HG03342 (cell line): ENCODE results near the gene COBL.

Experiments
- ATAC-seq: cut with Tn5 transposase; IDR thresholded peaks from one replicate; pipeline ENCODE4 v1.9.1; 2021; ENCODE audit warnings: mild to moderate bottlenecking, moderate library complexity; ENCODE audit not compliant: unreplicated experiment

COBL gene

DNA sequence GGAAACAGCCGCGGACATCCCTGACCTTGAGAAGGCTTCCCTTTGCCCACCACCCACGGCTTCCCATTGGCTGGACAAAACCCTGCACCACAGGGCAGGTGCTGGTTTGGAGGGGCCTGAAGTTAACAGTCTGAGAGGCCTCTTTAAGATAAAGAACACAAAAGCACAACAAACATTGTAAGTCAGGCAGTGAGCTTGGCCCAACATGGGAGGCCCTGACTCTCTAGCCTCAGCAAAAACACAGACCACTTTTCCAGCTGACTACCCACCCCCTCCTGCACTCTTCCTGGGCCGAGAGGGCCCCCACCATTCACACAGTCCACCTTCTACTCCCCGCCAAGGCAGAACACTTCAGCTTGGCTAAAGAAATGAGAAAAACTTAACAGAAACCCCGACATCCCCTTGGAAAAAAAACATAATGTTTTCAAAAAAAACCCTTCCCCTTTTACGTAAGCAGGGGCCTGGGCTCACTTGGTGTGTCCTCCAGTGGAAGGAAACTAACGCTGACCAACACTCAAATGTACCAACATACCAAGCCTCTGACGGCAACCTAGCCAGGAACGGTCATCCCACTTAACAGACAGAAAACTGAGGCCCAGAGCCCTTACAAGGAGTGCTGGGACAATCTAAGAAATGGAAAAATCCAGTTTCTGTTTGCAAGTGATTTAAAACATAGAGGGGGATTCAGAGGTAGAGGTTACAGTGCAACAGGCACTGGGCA lies 80.9 kb downstream of the COBL start:
- ATAC-seq = no peak

DNA sequence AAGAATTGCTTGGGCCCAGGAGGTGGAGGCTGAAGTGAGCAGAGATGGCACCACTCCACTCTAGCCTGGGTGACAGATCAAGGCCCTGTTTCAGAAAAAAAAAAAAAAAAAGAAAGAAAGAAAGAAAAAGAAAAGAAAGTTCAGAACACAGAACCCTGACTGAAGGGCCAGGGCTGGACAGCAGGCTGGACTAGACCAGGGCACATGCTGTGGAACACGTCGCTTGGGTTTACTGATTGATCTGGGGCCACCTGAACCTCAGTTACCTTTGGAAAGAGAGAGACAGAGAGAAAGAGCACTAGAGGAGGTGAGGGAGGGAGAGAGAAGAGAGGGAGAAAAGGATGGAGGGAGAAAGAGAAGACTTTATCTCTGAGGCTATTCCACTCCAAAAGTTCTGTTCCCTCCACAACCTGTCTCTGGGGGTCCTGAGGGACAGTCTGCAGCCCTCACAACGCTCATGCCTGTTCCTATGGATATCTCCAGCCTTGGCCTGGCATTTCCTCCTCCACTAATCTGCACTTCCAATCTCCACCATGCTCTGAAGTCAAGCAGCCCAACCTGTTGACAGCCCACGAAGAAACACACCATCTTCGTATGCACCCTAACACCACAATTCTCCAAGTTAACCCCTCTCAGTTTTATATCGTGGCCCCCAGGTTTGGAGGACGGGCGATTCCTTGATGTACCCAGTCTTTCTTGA lies 81.8 kb downstream of the COBL start:
- no peak for ATAC-seq

- no peak for ATAC-seq
Measured at GRCh38 chr7:51234139-51234538, 82.5 kb downstream of the COBL start.

- ATAC-seq = no peak
Measured at GRCh38 chr7:51233374-51233773, 83.2 kb downstream of the COBL start.

- ATAC-seq = no peak
Measured at GRCh38 chr7:51230723-51231122, 85.9 kb downstream of the COBL start.

GRCh38 chr7:51230324-51230625 lies 86.3 kb downstream of the COBL start:
- ATAC-seq = no peak

DNA sequence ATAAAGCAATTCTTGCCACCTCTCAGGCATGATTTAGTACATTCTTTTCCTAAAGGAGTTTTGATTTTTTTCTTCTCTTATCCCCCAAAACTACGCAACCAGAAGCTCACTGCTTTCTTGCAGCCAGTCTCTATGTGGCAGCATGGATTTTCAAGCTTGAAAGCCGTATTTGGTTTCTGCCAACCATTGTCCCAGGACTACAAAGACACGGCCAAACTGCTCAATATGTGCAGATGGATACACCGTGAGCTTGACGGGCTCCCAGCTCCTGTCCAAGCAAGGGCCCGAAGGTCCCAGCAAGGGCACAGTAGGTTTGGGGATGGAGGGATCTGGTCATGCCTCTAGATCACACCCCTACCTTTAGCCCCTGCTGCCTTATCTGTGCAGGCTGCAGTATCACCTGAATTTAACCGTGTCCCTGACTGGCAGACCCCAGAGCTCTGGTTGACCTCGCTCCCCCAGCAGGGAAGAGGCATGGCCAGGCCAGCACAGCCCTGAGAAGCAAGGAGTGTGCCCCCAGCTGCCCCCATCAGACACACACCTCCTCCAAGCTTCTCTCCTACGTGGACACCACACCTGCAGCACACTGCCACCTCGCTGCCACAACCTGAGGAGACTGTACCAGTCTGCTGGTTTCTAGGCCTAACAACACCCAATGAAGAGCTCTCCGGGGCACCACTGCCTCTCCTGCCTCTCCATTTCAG lies 86.8 kb downstream of the COBL start:
- ATAC-seq = no peak

GRCh38 chr7:51229106-51229537 lies 87.5 kb downstream of the COBL start:
- ATAC-seq = no peak

DNA sequence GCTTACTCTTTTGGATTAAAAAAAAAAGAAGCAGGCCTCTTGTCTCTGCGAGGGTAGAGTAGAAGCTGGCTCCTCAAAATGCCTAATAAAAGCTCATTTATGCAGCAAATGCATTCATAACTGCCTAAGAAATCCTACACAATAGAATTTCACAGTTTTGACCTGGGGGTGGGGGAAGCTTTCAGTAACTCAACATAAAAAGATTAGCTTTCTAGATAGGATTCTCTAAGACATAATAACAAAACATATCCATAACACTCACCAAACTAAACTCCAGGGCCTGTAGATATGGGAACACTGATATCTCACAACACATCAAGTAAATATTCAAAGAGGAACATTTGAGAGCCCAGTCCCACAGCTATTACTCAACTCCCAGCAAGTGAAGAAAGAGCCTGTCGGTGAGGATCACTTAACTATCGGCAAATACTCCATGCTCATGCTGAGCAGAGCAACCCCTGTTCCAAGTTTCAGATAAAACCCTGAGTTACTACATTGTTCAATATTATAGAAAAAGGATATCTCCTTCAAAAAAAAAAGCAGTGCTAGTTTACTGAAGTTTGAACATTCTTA lies 88.1 kb downstream of the COBL start:
- ATAC-seq = no peak

GRCh38 chr7:51227861-51228260 lies 88.7 kb downstream of the COBL start:
- no peak for ATAC-seq

- ATAC-seq = no peak
Measured at GRCh38 chr7:51226916-51227535, 89.6 kb downstream of the COBL start.

GRCh38 chr7:51226063-51226755 lies 90.4 kb downstream of the COBL start:
- ATAC-seq = no peak

DNA sequence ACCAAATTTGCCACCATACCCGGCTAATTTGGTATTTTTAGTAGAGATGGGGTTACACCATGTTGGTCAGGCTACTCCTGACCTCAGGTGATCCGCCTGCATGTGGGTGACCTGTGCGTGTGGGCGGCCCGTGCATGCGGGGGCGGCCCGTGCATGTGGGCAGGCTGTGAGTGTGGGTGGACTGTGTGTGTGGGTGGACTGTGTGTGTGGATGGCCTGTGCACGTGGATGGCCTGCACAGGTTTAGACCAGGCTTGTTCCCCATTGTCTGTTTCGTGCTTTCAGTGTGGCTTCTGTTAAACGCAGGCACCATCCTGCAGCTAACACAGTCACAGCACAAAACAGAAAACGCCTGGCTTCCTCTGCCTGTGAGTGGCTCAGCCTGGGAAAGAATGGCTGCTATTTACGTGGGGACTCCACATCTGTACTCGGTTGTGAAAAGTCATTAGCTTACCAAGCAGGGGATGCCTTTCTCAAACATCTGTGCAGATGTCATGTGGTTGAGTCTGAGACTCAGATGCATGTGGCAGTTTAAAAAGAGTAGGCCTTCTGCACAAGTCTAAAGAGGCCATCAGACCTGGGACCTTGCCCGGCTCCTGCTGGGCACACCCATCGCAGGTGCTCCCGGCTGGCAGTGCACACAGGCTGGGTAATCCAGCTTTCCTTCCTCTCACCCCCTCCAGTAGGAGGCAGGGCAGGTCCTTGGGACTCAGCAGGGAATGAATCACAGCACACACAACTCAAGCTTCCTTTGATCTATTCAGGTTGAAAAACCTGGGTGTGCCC lies 91.6 kb downstream of the COBL start:
- ATAC-seq = no peak

DNA sequence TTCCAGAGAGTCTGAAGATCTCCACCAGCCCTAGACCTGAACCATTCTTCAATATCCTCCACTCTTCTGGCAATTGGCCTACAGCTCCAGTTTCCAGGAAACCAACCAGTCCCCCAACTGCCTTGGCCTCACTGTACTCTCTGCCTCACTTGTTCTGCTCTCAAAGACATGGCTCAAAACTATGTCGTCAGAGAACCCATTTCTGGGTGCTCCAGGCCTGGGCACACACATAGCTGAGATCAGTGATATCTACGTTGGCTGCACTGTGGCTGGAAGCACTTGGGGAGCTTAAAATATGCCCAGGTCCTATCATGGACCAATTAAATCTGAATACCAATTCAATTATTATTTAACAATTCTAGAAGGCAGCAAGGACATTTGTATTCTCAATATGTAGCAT lies 93.1 kb downstream of the COBL start:
- no peak for ATAC-seq

DNA sequence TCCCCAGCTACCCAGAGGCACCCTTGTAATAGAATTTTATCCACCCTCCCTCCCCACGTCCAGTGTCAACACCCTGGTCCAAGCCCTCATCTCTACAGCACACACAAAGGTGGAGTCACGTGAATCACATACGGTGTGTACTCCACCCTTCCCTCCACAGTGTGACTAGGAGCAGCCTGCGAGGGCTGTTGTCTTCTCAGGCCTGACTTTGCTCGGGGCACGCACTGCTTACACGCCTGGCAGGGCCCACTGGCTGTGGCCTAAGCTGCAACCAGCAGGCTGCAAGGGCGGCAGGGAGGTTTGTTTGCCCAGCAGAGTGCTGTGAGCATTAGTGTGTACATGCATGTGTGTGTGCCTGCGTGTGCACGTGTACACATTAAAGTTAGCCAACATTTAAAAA lies 93.7 kb downstream of the COBL start:
- ATAC-seq = no peak

DNA sequence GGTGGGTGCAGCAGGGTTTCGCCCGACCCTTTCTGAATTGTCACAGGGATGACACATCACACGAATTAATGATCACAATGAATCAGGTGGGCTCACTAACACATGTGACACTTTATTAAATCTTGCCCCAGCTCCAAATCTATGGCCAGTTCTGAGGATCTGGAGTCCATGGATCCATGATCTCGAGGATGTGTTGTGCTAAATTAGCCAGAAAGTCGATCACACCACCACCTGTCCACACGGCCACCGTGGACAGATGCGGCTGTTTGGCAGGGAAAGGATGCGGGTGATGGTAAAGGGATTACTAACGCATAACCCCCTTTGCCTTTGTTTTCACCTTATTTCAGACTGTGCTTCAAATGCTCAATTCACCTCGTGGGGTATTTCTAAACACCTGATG lies 96.4 kb downstream of the COBL start:
- ATAC-seq = no peak

DNA sequence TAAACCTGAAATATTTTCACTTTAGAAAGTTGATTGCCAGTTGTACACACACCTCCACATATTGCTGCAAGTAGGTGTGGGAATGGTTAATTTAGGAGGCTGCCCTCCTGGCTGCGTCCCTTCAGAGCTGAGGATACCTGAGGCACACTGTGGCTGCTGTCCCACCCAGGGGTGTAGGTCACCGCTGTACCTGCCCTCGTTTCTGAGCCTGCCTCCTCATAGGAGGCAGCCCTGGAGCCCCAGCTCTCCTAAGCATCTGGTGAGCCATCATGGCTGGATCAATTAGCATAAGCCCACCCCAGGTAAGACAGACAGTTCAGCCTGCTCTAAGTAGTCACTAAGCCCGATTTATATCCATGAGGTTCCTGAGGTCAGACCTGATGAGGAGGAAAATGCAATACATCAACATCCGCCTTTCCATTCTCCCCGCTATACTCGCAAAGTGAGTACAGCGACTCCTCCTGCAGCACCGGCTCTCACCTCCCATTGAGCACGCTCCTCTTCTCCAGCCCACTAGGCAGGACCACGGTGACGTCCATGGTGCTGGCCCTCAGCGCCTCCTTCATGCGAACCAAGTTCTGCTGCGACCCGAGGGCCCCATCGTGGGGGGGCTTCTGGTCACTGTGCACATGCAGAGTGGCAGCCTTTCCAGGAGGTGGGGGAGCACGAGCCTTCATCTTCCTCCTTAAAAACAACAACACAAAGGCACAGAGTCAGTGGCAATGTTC lies 97.2 kb downstream of the COBL start:
- no peak for ATAC-seq

- ATAC-seq = no peak
Measured at GRCh38 chr7:51217804-51218203, 98.8 kb downstream of the COBL start.

DNA sequence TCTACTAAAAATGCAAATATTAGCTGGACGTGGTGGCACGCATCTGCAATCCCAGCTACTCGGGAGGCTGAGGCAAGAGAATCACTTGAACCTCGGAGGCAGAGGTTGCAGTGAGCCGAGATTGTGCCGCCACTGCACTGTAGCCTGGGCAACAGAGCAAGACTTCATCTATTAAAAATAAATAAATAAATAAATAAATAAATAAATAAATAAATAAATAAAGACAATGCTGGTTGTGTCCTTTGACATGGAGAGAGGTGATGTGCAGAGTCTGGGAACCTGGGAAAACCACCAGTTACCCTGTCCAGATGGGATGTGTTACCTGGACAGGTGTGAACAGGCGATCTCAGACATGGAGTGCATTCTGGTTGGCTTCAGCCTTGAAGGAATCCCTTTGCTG lies 102.5 kb downstream of the COBL start:
- no peak for ATAC-seq
